GM18508 (cell line): ENCODE data around the gene CACNB4.
"Not testable (repeated sequence)": the region's sequence is repeated elsewhere in the genome, so short reads cannot be mapped to it uniquely, and the experiment has no call there.

ENCODE experiments used
- ATAC-seq: cut with Tn5 transposase; IDR thresholded peaks from one replicate; pipeline ENCODE4 v1.9.1; 2021; ENCODE audit warnings: moderate number of reproducible peaks; ENCODE audit not compliant: insufficient read depth, unreplicated experiment

CACNB4 gene

DNA sequence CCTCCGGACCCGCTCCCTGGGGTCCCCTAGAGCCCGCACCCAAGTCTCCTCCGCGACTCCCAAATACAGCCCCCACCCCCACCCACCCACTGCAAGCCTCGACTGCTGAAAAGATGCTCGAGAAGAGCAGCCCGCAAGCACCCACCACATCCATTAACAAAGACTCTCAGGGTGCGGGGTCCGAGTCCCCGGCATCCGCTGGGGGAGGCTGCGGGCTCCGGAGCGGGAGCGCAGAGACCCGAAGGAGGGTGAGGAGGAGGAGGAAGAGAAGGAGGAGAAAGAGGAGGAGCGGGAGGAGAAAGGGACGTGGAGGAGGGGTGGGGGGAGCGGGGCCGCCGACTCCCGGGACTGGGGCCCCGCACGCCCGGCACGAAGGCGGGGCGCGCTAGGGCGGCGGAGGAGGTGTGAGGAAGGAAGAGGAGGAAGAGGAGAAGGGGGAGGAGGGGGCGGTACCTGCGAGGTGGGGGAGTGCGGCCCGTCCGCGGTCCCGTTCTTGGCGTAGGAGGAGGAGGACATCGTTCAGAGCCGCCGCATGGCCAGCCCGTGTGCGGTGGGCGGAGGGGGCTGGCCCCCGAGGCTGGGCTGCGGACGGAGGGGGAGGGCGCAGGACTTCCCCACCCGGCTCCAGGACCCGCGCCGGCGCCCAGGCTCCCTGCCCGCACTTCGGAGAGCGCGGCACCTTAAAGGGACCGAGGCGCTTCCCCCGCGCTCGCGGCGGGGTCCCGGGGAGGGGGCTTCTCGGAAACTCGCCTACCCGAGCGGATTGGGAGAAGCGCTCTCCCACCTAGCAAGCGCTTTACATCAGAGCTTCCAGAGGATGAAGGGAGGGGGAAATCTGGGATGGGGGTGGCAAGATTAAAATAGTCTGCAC, at the start of gene CACNB4:
Gene CACNB4 (minus strand): TSS at position 549 of the 871 bp plus-strand sequence.
- no peak for ATAC-seq

DNA sequence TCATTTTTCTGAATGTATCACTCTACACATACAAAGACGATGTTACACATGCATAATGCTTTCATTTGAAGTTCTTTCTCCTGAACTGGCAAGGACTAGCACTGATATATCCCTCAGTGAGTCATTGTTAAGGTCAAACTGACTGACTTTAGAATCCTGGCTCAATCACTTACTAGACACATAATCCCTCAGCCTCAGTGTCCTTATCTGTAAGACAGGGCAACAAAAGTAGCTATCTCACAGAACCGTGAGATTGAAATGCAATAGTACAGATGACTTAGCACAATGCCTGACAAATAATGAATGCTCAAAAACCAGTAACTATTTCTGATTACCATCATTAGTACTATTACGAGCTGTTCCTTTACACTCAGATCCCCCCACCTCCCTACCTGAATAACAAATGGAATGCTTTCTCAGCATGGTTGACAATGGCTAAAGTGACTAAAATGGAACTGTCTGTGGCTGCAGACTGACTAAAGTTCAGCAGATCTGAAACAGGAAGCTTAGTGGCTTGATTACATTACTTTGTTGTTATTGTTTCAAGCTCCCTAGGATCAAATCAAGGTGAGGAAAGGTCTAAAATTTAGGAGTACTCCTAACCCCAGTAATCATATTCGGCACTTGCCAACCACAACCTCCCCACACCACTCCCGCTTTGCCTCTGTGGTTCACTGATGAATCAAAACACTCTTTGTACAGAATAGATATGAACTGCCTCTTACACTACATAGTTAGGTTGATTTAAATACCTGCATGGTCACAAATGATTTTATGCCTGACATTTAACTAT, 35.8 kb upstream of the CACNB4 start:
- no peak for ATAC-seq

DNA sequence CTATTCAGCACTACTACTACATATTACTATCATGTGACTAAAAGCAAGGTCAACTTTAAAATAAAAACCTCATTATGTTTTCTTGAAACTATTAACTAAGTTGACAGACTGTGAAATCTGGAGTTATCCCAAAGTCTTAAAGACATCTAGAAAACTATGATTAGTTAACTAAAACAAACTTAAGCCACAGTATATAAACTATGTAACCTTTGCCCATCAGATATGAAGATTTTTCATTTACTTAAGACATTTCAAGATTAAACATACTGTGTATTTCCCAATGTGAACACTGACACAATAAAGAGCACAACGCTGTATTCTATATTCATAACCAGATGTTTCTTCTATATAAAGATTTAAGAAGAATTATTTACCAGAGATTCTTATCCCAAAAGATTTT, 33.5 kb upstream of the CACNB4 start:
- no peak for ATAC-seq

DNA sequence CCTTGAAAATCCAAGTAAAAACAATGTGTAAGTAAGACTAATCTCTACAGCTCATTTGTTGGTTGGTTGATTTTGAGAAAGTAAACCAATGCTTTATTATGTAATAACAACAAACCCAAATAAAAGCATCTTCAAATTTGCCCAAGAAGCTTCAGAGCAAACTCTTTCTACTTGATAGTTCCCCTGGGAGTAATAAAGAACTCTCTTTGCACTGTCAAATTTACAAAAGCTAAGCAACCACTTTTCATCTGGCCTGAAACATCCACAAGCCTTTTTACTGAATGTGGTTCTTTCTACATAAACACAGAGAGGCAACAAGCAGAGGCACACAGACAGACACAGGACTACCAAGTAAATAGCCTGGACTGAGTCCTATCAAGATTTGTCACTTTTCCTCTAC, 28.8 kb upstream of the CACNB4 start:
- ATAC-seq = no peak

DNA sequence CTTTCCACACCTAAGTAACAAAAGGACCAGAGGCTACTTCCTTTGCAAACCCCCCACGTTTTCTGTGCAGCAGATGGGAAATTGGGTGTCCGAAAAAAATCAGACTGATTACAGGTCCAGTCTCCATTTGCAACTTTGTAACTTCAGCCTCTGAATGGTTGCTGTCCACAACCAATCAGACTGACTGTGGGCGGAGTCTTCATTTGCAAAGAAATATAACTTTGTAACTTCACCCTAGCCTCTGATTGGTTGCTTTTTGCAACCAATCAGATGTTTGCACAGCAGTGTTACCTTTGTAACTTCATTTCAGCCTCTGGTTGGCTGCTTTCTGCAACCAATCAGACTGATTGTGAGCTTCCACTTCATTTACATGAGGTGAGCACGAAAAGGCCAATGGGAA, 27.8 kb upstream of the CACNB4 start:
- no peak for ATAC-seq

DNA sequence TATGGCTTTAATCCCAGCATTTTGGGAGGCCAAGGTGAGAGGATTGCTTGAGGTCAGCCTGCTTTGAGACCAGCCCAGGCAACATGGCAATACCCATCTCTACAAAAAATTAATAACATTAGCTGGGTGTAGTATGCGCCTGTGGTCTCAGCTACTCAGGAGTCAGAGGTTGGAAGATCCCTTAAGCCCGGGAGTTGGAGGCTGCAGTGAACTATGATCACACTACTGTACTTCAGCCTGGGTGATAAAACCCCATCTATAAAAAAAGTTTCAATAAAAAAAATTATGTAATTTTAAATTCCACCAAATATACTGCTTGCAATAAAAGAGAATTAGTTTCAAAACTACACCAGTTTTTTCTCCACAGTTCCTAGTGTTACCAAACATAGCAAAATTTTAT, 23.3 kb upstream of the CACNB4 start:
- no peak for ATAC-seq

DNA sequence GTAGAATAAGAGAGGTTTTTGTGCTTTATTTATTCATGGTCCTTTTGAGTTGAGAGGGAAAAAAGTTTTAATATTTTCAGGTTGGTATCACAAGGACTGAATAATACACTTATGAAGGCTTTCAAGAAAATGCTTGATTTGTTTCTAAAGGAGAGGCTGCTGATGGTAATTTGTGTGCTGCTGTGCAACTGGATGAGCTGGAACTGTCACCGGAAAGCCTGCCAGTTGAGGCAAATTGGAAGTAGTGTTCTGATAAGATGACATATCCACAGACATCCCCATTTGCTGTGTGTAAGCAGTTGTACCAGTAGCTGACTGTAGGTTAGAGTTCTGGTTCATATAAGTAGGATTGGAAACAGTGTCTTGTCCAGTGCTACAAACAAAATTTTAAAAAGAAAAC, 21.6 kb upstream of the CACNB4 start:
- ATAC-seq = no peak

DNA sequence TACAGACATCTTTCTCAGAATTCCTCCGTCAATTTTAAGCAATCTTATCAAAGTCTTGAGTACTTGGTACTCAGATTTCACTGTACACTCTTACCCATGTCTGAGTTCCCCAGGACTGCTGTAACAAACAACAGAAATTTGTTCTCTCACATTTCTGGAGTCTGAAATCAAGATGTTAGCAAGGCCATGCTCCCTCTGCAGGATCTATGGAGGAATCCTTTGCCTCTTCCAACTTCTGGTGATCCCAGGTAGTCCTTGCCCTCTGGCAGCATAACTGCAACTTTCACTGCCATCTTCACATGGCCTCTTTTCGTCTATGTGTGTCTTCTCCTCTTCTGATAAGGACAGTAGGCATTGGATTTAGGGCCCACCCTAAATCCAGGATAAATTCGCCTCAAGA, 17.1 kb upstream of the CACNB4 start:
- no peak for ATAC-seq

DNA sequence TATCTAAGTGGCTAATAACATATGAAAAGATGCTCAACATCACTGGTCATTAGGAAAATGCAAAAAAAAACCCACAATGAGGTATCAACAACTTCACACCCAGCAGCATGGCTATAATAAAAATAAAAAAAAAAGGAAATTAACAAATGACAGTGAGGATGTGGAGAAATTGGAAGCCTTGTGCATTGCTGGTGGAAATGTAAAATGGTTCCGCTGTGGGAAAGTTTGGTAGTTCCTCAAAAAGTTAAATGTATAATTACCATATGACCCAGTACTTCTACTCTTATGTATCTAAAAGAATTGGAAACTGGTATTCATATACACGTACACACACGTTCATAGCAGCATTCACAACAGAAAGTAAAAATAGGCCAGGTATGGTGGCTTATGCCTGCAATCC, 15.5 kb upstream of the CACNB4 start:
- ATAC-seq = no peak

DNA sequence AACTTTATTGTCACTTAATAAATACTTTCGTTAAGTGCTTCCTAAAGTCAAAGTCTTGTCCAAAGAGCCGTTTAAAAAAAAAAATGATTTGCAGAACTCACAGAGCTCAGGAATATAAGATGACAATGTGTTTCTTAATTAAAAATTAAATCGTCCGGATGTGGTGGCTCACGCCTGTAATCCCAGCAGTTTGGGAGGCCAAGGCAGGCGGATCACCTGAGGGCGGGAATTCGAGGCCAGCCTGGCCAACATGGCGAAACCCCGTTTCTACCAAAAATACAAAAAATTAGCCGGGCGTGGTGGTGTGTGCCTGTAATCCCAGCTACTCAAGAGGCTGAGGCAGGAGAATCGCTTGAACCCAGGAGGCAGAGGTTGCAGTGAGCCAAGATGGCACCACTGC, 8.3 kb upstream of the CACNB4 start:
- not testable (repeated sequence) for ATAC-seq

DNA sequence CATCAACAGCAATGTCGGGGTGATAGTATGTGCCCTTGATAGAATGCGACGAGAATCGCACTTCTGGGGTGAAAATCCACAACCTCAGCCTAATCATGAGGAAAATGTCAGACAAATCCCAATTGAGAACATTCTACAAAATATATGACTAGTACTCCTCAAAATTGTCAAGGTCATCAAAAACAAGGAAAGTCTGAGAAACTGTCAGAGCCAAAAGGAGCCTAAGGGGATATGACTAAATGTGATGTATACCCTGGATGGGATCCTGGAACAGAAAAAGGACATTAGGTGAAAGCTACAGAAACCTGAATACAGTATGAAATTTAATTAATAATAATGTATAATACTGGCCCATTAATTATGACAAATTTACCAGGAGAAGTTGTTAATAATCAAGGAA, 7.6 kb upstream of the CACNB4 start:
- ATAC-seq = no peak

DNA sequence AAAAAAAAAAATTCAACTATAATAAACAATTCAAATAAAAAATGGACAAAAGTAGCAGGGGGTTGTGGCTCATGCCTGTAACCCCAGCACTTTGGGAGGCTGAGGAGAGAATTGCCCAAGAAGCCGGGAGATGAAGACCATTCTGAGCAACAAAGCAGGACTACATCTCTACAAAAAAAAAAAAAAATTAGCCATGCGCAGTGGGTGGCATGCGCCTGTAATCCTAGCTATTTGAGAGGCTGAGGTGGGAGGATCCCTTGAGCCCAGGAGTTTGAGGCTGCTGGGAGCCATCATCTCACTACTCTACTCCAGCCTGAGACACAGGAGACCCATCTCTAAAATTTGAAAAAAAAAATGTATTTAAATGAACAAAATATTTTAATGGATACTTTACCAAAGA, 4.4 kb upstream of the CACNB4 start:
- no peak for ATAC-seq

DNA sequence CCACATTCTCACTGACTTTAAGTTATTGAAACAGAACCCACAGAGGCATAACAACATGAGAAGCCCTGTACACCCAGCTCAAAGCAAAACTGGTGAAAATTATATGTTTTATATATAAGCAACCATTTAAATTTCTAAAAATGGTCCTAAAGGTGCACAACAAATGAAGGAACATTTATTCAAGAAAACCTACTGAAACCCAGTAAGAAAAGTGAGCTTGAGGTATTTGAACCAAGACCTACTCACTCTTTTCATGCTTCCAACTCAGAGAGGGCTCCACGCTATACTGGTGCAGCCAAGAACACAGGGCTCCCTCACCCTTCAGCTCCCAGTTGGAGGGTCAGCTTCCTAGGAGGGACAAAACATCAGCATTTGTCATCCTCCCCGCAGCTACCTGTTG, 2.1 kb upstream of the CACNB4 start:
- ATAC-seq = no peak

DNA sequence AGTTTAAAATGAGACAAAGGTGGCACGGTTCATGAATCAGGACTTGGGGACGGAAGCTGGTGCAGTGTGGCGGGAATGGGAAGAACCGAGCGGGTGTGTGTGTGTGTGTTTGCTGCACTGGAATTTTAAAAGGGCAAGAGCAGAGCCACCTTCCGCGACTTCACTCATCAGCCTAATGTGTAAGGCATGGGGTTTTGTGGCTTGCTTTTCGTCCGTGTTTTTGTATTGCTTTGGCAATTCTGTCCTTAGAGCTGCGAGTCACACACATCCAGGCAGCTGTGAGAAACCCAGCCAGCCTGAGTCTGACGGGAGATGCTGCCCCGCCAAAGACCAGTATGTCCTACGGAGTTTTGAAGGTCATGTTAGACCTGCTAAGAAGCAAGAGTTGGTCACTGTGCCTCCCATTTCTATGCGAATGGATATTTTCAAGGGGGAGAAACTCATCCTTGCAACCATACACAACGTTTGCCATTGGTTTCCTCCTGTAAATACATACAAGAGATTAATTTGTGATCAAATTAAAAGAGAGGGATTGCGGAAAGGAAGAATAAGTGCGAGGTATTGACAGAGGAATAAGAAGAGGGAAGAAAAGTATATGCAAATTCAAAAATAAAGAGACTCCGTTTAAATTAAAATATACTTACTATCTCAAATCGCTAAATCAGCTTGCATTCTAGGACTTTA, 665 bp upstream of the CACNB4 start:
- no peak for ATAC-seq

DNA sequence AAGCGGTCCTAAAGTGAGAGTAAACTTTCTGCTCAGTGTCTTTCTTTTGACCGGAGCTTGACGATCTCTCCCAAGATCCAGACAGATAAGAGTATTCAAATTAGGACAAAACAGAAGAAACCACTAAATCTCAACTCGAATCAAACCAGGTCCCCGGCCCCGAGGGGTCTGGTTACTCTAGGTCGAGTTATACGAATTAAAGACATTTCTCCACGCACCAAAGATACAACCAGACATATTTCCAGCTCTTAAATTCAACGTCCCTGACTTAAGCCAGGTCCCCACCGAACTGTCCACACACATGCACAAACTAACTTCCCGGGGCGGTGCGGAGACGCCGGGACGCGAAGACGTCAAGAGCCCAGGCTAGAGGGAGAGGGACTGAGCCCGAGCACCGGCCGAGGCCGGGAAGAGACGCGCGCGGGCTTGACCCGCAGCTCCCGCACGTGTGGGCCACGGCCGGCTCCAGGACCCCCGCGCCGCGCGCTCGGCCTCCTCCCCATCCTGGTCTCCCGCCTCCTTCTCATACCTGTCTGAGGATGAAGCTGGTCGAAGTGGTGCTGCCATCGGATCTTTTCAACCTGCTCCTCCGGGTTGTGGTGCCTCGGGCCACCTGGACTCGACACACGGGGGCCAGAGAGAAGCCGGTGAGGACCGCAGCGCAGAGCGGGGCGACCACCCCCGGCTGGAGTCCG, 896 bp downstream of the CACNB4 start:
- ATAC-seq = no peak

DNA sequence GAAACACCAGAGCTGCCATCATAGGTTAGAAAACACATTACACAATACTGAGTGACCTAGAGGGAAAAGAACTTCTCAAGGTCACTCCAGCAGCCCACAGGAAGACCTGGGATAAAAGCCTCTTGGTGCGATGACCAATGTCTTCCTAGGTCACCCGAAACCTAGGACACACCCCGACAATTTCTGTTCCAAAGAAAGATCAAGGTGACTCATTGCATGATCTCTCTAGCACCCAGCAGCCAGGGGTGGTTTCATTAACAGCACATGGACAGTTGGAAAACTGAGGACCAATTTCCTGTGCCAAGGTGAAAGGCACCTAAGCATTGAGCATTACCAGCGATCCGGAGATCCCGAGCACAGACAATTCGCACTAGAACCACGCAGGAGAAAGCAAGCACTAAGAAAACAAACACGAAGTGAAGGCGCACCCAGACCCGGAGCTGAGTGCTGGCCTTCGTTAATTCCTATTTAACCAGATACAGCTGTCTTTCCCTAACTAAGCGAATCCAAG, 1.5 kb downstream of the CACNB4 start:
- no peak for ATAC-seq

DNA sequence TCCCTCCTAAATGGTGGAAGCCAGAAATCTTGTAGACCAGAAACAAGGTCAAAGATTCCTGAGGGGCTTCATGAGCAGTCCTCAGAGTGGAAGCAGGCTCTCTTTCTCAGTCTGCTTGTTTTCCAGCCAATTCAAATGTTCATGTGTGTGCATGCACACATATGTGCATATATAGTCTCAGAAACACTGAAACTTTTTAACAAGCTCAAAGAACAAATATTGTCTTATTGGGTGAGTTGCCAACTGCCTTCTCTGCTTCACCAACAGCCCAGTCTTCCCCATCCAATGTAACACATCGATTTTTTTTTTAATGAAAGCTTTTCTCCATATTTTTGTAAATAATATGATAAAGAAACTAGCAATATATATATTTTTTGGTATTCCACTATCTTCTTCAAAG, 3.7 kb downstream of the CACNB4 start:
- no peak for ATAC-seq

DNA sequence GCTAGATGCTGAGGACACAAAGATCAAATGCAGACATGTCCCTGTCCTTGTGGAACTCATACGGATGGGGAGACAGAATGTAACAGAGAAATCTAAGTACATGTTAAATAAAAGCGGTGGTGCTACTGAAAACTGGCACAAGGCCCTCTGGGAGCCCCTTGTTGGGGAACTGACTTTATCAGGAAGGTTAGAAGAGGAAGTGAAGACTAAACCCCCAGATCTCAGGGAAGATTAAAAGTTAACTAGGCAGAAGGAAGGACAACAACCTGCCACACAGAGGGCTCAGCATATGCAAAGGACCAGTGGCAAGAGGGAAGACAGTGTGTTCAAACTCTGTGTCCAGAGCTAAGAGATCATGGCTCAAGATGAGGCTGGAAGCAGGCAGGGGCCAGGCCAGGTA, 4.8 kb downstream of the CACNB4 start:
- ATAC-seq = no peak

DNA sequence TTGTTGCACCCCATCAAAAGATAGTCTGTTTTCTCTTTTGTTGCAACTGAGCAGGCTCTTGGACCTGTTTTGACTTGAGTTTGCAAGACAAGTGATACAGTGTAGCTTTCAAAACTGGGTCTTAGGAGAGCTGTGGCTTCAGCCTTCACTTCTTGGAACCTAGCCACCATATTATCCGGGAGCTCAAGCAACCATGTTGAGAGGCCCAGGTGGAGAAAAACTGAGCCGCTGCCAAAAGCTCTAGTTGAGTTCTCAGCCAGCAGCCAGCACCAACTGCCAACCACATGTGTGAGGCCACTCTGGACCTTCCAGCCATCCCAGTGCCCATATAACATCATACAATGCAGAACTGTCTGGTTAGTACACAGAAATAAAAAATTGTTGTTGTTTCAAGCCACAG, 5.4 kb downstream of the CACNB4 start:
- ATAC-seq = no peak

DNA sequence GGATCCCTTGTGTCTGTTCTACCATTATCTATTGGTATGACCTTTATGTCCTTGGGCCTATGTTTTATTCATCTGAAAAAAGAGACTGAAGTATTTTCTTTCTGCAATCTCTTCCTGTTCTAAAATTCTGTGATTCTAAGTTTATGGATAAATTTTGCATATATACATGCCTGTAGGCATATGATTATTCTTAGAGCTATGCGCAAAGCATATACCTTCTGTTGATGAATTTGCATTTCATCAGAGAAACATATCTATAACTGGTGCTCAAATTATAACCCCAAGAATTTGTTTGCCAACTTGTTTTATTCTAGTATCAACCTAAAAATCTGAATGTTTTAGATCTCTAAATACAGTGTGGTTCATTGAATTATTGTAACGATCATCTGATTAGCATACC, 6.7 kb downstream of the CACNB4 start:
- ATAC-seq = no peak
